Osteoblast (primary cell): Measurements from ENCODE around the gene GTSE1. TPM values are rescaled to one million over a fixed set of nuclear protein-coding genes. Genes with fewer than 3 reads are reported as not detected.

Source experiments
- DNase-seq: peaks from one replicate; pipeline ENCODE4 v3.0.0; 2011; ENCODE audit warnings: low spot score, mixed read lengths; ENCODE audit not compliant: insufficient read length; ENCODE audit errors: missing footprints
- H2AFZ ChIP-seq: 2 replicates; pipeline ENCODE4 v1.6.0; 2011; ENCODE audit warnings: mild to moderate bottlenecking, low read length
- H3K27ac ChIP-seq: 2 replicates; pipeline ENCODE4 v1.5.1; 2011; ENCODE audit warnings: mild to moderate bottlenecking, low read depth, low read length, moderate library complexity
- H3K27me3 ChIP-seq: 2 replicates; pipeline ENCODE4 v1.6.0; 2012; ENCODE audit warnings: mild to moderate bottlenecking, control low read depth, inconsistent platforms, low read length, moderate library complexity; ENCODE audit not compliant: insufficient read depth
- H3K36me3 ChIP-seq: 2 replicates; pipeline ENCODE4 v1.5.1; 2011; ENCODE audit warnings: mild to moderate bottlenecking, low read length, control low read depth, moderate library complexity; ENCODE audit not compliant: insufficient read depth
- H3K4me1 ChIP-seq: 2 replicates; pipeline ENCODE4 v1.5.1; 2011; ENCODE audit warnings: mild to moderate bottlenecking, low read length, control low read depth, moderate library complexity; ENCODE audit not compliant: insufficient read depth
- H3K4me2 ChIP-seq: 2 replicates; pipeline ENCODE4 v1.6.0; 2011; ENCODE audit warnings: mild to moderate bottlenecking, low read length; ENCODE audit not compliant: insufficient read depth
- H3K4me3 ChIP-seq: fragments of 200-600 bp; sonication (generic); 3 replicates; pipeline ENCODE4 v1.5.1; 2012; ENCODE audit warnings: mild to moderate bottlenecking, low read length, inconsistent platforms; ENCODE audit not compliant: insufficient read depth
- H3K79me2 ChIP-seq: 2 replicates; pipeline ENCODE4 v1.6.0; 2012; ENCODE audit warnings: mild to moderate bottlenecking, low read length, control low read depth, inconsistent platforms; ENCODE audit not compliant: insufficient read depth
- H3K9me3 ChIP-seq: 2 replicates; pipeline ENCODE4 v1.5.1; 2011; ENCODE audit warnings: low read depth, low read length, control low read depth
- H4K20me1 ChIP-seq: 2 replicates; pipeline ENCODE4 v1.6.0; 2012; ENCODE audit warnings: mild to moderate bottlenecking, low read length, control low read depth; ENCODE audit not compliant: insufficient read depth
- total RNA-seq: library from RNA; depleted of rRNA; stranded (reverse); fragments of >200 nt; gene quantifications from 2 replicates; pipeline ENCODE4 v1.2.3, GENCODE V29; 2012
- TF ChIP-seq, protein P1 (sequence below): IDR thresholded peaks from 2 replicates; pipeline ENCODE4 v1.5.1; 2011; ENCODE audit warnings: mild to moderate bottlenecking, low read depth, low read length, moderate library complexity; ENCODE audit errors: extremely low read depth

The GTSE1 gene
- total RNA-seq, 1 donor: 1.8 TPM

DNA sequence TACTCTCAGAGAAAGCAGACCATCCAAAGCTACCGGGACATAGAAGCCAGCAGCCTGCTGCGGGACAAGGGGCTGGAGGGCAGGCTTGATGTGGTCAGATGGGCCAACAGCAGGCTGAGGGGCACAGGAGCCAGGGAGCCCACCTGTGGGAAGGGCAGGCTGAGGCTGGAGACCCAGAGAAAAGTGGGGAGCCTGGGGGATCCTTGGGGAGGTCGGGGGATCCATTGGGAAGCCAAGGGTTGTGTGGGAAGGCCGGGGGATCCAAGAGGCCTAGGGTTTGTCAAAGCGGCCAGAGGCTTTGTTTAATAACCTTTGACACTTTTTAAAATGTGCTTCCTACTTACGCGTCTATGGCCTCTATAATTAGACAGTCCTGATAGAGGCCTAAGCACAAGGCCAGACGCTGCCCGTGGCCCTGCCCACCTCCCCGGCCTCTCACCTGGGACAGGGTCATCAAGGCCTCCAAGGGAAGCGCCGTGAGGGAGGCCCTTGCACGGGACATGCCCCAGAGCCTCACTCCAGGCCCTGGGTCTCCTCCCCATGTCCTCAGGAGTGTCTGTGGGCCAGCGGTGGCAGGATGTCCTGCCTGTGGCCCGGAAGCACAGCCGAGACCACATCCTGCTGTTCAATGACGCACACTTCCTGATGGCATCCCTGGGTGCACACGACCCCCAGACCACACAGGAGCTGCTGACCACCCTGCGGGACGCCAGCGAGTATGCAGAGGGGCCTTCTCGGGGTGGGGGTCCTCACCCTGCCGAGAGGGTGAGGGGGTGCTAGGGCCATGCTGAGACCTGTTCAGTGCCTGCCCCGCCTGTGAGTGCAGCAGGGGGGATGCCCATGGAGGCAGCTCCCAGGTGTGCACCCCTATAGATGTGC, 8.6 kb upstream of the GTSE1 start:
- Histone ChIP-seq H2AFZ (no peak overlapping the region), H3K4me2 (no peak overlapping the region), H3K27me3 (no peaks in the 10 kb centered on the region)

DNA sequence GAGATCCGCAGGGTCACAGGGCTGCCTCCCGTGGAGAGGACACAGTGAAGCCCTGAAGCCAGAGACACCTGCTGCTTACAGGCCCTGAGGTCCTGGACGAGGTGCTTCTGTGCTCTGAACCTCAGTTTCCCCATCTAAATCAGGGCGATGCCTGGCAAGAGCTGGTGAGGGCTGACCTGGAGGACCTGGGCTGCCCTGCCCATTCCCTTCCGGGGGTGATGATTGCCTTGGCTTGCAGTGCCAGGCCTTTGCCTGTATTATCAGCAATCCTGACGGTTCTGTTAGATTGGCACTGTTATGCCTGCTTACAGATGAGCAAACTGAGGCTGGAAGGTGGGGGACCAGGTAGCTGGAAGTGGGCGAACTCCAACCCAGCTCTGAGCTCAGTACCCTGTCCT, 7.8 kb upstream of the GTSE1 start:
- Histone ChIP-seq H3K27me3 (no peaks in the 10 kb centered on the region), H4K20me1 (no peaks in the 10 kb centered on the region), H3K79me2 (no peaks in the 10 kb centered on the region), H3K9me3 (no peaks in the 10 kb centered on the region), H3K4me1 (no peaks in the 10 kb centered on the region), H3K36me3 (peaks cover 38% of the 10 kb centered on the region), H3K4me3 (no peak overlapping the region), H2AFZ (no peak overlapping the region), H3K27ac (no peak overlapping the region), H3K4me2 (no peak overlapping the region)
- TF ChIP-seq, protein P1, sequence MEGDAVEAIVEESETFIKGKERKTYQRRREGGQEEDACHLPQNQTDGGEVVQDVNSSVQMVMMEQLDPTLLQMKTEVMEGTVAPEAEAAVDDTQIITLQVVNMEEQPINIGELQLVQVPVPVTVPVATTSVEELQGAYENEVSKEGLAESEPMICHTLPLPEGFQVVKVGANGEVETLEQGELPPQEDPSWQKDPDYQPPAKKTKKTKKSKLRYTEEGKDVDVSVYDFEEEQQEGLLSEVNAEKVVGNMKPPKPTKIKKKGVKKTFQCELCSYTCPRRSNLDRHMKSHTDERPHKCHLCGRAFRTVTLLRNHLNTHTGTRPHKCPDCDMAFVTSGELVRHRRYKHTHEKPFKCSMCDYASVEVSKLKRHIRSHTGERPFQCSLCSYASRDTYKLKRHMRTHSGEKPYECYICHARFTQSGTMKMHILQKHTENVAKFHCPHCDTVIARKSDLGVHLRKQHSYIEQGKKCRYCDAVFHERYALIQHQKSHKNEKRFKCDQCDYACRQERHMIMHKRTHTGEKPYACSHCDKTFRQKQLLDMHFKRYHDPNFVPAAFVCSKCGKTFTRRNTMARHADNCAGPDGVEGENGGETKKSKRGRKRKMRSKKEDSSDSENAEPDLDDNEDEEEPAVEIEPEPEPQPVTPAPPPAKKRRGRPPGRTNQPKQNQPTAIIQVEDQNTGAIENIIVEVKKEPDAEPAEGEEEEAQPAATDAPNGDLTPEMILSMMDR: no peak
- peak; percentile 77 for DNase-seq

More for the DNA sequence above, 8.6 kb upstream of the GTSE1 start:
- H4K20me1 ChIP-seq: no peaks in the 10 kb centered on the region
- peaks cover 33% of the 10 kb centered on the region for H3K36me3 ChIP-seq
- H3K9me3 ChIP-seq: no peaks in the 10 kb centered on the region
- TF ChIP-seq, protein P1: no peak
- H3K4me3 ChIP-seq: no peak overlapping the region
- no peaks in the 10 kb centered on the region for H3K79me2 ChIP-seq
- peak; percentile 56 for DNase-seq
- no peak overlapping the region for H3K27ac ChIP-seq
- no peaks in the 10 kb centered on the region for H3K4me1 ChIP-seq

GRCh38 chr22:46289244-46289891, 7.3 kb upstream of the GTSE1 start:
- H3K79me2 ChIP-seq: no peaks in the 10 kb centered on the region
- H3K27me3 ChIP-seq: no peaks in the 10 kb centered on the region
- H3K4me3 ChIP-seq: no peak overlapping the region
- no peak overlapping the region for H2AFZ ChIP-seq
- no peaks in the 10 kb centered on the region for H3K4me1 ChIP-seq
- no peaks in the 10 kb centered on the region for H3K9me3 ChIP-seq
- H3K27ac ChIP-seq: no peak overlapping the region
- TF ChIP-seq, protein P1: no peak
- no peaks in the 10 kb centered on the region for H4K20me1 ChIP-seq
- no peak overlapping the region for H3K4me2 ChIP-seq
- peak; percentile 52 for DNase-seq
- H3K36me3 ChIP-seq: peaks cover 38% of the 10 kb centered on the region
